DND-41 (cell line): ENCODE results near the gene RNF212.

ENCODE experiments used
- ATAC-seq: fragments of 200-7000 bp; cut with Tn5 transposase; 3 replicates; pipeline ENCODE4 v1.9.1; 2021; ENCODE audit warnings: low read depth; ENCODE audit not compliant: insufficient read depth
- DNase-seq: peaks from one replicate; pipeline ENCODE4 v3.0.0-alpha.2; 2020
- H2AFZ ChIP-seq: 2 replicates; pipeline ENCODE4 v1.6.0; 2012; ENCODE audit warnings: low read depth, low read length
- H3K27ac ChIP-seq: 2 replicates; pipeline ENCODE4 v1.5.1; 2012; ENCODE audit warnings: low read length, inconsistent platforms
- H3K27me3 ChIP-seq: fragments of 200-600 bp; sonication (generic); 2 replicates; pipeline ENCODE4 v1.6.0; 2012; ENCODE audit warnings: low read length, mild to moderate bottlenecking, inconsistent platforms; ENCODE audit not compliant: insufficient read depth, poor library complexity
- H3K36me3 ChIP-seq: 2 replicates; pipeline ENCODE4 v1.5.1; 2012; ENCODE audit warnings: low read length, inconsistent platforms; ENCODE audit not compliant: insufficient read depth
- H3K4me1 ChIP-seq: 2 replicates; pipeline ENCODE4 v1.5.1; 2012; ENCODE audit warnings: mild to moderate bottlenecking, low read length; ENCODE audit not compliant: insufficient read depth
- H3K4me2 ChIP-seq: 2 replicates; pipeline ENCODE4 v1.6.0; 2012; ENCODE audit warnings: mild to moderate bottlenecking, moderate library complexity, low read length, inconsistent platforms; ENCODE audit not compliant: insufficient read depth
- H3K4me3 ChIP-seq, 2 experiments: fragments of 200-600 bp in 1 of 2; shearing (Covaris generic) in 1 of 2; 2 replicates each; pipeline ENCODE4 v1.5.1; 2012 to 2016; ENCODE audit warnings: inconsistent platforms in 2 of 2, low read length in 2 of 2, mild to moderate bottlenecking in 2 of 2, low read depth in 1 of 2, moderate library complexity in 1 of 2
- H3K79me2 ChIP-seq: 2 replicates; pipeline ENCODE4 v1.6.0; 2012; ENCODE audit warnings: low read length, inconsistent platforms; ENCODE audit not compliant: insufficient read depth
- H3K9ac ChIP-seq: 2 replicates; pipeline ENCODE4 v1.6.0; 2012; ENCODE audit warnings: low read depth, mild to moderate bottlenecking, inconsistent platforms, low read length, moderate library complexity
- H3K9me3 ChIP-seq: 2 replicates; pipeline ENCODE4 v1.5.1; 2012; ENCODE audit warnings: low read length, moderate library complexity, mild to moderate bottlenecking, inconsistent platforms; ENCODE audit not compliant: insufficient read depth, severe bottlenecking
- H4K20me1 ChIP-seq: 2 replicates; pipeline ENCODE4 v1.6.0; 2012; ENCODE audit warnings: low read length; ENCODE audit not compliant: insufficient read depth
- EZH2 ChIP-seq: IDR thresholded peaks from 3 replicates; pipeline ENCODE4 v1.6.1; 2012; ENCODE audit warnings: borderline replicate concordance, low read depth, mild to moderate bottlenecking, moderate library complexity, low read length, inconsistent platforms; ENCODE audit not compliant: severe bottlenecking
- TF ChIP-seq, protein P1 (sequence below): IDR thresholded peaks from 2 replicates; pipeline ENCODE4 v1.5.1; 2012; ENCODE audit warnings: borderline replicate concordance, low read length, moderate library complexity, mild to moderate bottlenecking; ENCODE audit not compliant: poor library complexity, severe bottlenecking; ENCODE audit errors: extremely low read depth

Gene RNF212

DNA sequence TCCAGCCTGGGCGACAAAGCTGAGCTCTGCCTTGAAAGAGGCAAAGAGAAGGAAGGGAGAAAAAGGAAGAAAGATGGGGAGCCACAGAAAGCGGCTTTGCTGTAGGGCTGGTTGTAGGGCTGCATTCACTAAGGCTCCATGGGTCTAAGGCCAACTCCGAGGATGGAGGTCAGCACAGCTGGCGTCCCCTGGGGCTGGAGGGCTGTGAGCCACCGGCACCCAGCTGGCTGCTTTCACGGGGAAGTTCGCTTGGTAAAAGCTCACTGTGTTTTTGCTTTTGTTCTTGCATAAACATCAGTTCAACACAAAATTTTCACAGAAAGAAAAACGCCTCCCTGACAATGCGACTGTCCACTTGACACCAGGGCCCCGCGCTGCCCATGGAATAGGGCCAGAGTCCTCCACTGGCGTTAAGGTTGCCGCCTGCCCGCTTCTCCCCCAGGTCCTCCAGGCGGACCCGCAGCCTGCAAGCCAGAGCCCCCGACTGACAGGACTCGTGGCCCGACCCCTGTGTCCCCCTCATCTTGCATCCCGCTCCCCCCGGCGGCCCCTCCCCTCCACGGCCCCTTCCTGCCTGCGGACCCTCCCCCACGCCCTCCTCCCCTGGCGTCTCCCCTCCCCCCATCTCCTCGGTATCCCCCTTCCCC is 1.1 kb downstream of the RNF212 start:
- Histone ChIP-seq H3K27me3 (peaks cover 13% of the 10 kb centered on the region), H3K27ac (no peak overlapping the region), H3K4me2 (no peak overlapping the region)

DNA sequence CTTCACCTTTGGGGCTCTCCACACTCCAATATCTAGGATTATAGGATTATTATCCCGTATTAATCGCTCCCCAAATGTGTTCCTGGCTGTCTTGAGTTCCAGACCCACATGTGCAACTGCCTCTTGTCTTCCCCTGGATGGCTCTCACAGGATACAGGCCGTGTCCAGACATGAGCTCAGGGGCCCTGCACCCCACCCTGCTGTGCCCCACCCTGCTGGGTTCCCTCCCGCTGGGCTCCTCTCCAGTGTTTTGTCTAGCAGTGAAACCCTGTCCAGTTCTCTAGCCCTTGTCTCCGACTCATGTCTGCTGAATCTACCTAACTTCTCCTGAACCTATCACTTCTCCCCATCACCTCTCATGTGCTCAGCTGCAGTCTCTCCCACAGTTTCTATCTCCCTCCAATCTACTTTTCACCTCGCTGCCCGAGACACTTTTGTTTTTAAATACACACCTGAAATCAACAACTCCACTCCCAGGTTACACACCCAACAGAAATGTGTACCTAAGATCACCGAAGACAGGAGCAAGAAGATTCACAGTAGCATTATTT is 2.0 kb downstream of the RNF212 start:
- H4K20me1 ChIP-seq: no peaks in the 10 kb centered on the region
- no peaks in the 10 kb centered on the region for H3K9me3 ChIP-seq
- no peaks in the 10 kb centered on the region for H3K36me3 ChIP-seq
- H3K4me1 ChIP-seq: no peaks in the 10 kb centered on the region
- no peak overlapping the region for H3K27ac ChIP-seq
- no peak overlapping the region for H2AFZ ChIP-seq
- no peak for TF ChIP-seq EZH2
- TF ChIP-seq, protein P1, sequence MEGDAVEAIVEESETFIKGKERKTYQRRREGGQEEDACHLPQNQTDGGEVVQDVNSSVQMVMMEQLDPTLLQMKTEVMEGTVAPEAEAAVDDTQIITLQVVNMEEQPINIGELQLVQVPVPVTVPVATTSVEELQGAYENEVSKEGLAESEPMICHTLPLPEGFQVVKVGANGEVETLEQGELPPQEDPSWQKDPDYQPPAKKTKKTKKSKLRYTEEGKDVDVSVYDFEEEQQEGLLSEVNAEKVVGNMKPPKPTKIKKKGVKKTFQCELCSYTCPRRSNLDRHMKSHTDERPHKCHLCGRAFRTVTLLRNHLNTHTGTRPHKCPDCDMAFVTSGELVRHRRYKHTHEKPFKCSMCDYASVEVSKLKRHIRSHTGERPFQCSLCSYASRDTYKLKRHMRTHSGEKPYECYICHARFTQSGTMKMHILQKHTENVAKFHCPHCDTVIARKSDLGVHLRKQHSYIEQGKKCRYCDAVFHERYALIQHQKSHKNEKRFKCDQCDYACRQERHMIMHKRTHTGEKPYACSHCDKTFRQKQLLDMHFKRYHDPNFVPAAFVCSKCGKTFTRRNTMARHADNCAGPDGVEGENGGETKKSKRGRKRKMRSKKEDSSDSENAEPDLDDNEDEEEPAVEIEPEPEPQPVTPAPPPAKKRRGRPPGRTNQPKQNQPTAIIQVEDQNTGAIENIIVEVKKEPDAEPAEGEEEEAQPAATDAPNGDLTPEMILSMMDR: no peak
- no peak overlapping the region for H3K4me2 ChIP-seq
- H3K4me3 ChIP-seq: no peak overlapping the region
- H3K27me3 ChIP-seq: peaks cover 13% of the 10 kb centered on the region
- no peak overlapping the region for H3K9ac ChIP-seq
- DNase-seq (no peak), ATAC-seq (no peak)
- H3K79me2 ChIP-seq: no peaks in the 10 kb centered on the region

More for the DNA sequence above, 1.1 kb downstream of the RNF212 start:
- H3K4me1 ChIP-seq: no peaks in the 10 kb centered on the region
- no peak overlapping the region for H2AFZ ChIP-seq
- TF ChIP-seq, protein P1: no peak
- no peaks in the 10 kb centered on the region for H4K20me1 ChIP-seq
- ATAC-seq: no peak
- no peaks in the 10 kb centered on the region for H3K36me3 ChIP-seq
- H3K79me2 ChIP-seq: no peaks in the 10 kb centered on the region
- no peak overlapping the region for H3K9ac ChIP-seq
- no peaks in the 10 kb centered on the region for H3K9me3 ChIP-seq
- no peak for DNase-seq
- H3K4me3 ChIP-seq: no peak overlapping the region

DNA sequence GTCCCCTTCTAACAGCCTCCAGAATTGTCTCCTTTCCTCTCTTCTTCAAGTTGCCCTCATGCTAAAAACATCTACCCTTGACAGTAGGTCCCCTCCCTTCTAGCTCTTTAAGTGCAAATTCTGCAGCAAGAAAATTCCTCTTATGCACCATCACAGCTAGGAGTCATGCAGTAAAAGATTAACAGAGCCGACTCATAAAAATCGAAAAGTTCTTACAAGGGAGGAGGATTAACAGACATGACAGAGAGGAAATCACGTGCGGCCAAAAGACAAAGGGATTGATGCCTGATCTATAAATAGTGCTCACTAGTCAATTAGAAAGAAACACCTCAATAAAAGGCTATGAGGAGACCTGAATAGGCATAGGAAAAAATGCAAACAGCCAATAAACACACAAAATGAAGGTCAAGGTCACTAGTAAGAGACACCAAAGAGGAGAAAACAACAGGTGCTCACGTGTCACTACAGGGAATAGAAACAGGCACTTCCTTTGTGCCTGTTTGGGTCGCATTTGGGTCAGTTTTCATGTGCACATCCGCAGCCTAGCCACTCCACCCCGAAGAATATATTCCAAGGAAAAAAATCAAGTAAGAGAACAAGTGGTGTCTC is 3.4 kb downstream of the RNF212 start:
- no peak for ATAC-seq
- no peaks in the 10 kb centered on the region for H3K9me3 ChIP-seq
- H4K20me1 ChIP-seq: no peaks in the 10 kb centered on the region; the same call in 1 of the 2 replicates
- no peak for DNase-seq
- no peak for TF ChIP-seq EZH2
- TF ChIP-seq, protein P1: no peak
- H3K4me1 ChIP-seq: no peaks in the 10 kb centered on the region
- H3K9ac ChIP-seq: no peak overlapping the region
- H3K4me3 ChIP-seq: no peak overlapping the region
- peaks cover 13% of the 10 kb centered on the region for H3K27me3 ChIP-seq
- no peaks in the 10 kb centered on the region for H3K79me2 ChIP-seq
- H3K36me3 ChIP-seq: no peaks in the 10 kb centered on the region
- H3K27ac ChIP-seq: no peak overlapping the region
- no peak overlapping the region for H3K4me2 ChIP-seq
- no peak overlapping the region for H2AFZ ChIP-seq
